GM13976 (cell line): ENCODE data around the gene CHCHD3.

Experiments used
- DNase-seq: peaks from one replicate; pipeline ENCODE4 v3.0.0; 2012; ENCODE audit warnings: low spot score
- CTCF ChIP-seq: IDR thresholded peaks from 2 replicates; pipeline ENCODE4 v1.5.1; 2012; ENCODE audit warnings: borderline replicate concordance, mild to moderate bottlenecking; ENCODE audit not compliant: insufficient read depth; ENCODE audit errors: extremely low read depth, missing control alignments, control extremely low read depth
- in situ Hi-C: fragments of 300-500 bp; cut with MboI; formaldehyde crosslinking; loops from one replicate; pipeline ENCODE4 v1.12.0; 2022; ENCODE audit warnings: low sequenced_read_pairs, mixed read lengths, inconsistent platforms; ENCODE audit not compliant: unreplicated experiment

Gene CHCHD3

DNA sequence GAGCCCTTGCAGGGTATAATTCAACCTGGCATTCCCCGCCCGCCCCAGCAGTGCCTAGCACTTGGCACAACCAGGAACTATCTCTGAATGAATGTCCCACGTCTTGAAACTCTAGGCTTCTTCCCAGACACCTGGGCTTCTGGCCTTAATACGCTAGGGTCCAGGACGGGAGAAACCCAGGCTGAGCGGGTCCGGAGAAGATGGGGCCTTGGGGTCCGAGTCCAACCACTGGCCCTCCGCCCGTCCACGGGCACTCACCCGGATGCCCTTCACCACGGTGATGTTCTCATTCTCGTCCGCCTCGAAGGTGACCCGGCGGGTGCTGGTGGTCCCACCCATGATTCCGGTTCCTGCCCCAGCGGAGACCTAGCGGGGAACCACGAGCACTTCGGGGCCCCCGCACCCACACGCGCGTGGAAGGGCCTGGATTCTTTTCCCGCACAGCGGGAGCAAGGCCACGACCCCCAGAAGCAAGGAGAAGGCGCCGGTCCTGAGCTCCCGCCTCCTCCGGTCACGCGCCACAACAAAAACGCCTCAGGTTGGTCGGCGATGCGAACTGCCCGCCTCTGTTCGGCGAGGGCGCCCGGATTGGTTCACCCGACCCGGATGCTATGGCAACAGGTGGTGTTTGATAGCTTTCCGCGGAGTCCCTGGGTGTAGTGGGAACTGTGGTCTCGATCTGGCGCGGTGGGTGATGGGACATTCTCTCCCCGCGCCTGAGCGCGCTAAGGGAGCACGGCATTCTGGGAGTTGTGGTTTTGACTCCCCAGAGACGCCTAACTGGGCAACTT lies at the start of gene CHCHD3:
Gene CHCHD3 (minus strand): TSS at position 492 of the 791 bp plus-strand sequence. CDS start 153 bp downstream, at position 339.
- no peak for TF ChIP-seq CTCF
- in situ Hi-C loops: no loop called here
- peak; percentile 96 for DNase-seq

GRCh38 chr7:133130166-133130565 lies 48.3 kb upstream of the CHCHD3 start:
- in situ Hi-C loops: no loop called here
- DNase-seq: no peak
- no peak for TF ChIP-seq CTCF

- no peak for TF ChIP-seq CTCF
- in situ Hi-C loops: no loop called here
- no peak for DNase-seq
Measured at GRCh38 chr7:133126422-133126821, 44.5 kb upstream of the CHCHD3 start.

GRCh38 chr7:133124974-133125373 lies 43.1 kb upstream of the CHCHD3 start:
- DNase-seq: no peak
- no peak for TF ChIP-seq CTCF
- in situ Hi-C loops: no loop called here

DNA sequence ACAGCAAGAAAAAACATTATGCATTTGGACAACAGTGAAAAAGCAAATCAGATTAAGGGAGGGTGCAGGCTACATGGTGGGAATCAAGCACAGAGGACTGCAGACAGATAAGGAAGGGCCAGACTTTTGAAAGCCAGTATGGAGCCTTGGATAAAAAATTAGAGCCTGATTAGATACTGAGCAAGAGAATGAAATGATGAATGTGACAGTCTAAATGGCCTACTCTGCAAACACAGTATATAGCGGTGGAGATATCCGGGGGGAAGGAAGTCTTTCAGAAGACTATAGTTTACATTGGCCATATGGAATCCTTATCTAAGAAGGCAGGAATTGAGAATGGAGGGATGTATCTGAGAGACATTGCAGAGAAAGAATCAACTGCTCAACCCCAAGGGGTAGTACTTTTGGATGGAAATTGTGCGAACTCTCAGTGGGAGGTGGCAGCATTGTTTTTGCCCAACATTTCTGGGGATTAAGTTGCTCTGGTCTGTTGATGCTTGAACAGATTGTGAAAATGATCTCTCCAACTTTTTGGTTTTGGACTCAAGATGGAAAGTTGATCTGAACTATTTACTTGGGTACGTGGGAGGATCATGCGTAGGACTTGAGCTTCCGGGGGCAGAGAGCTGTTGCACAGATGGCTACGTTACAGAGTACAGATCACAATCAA lies 39.4 kb upstream of the CHCHD3 start:
- no peak for DNase-seq
- in situ Hi-C loops: no loop called here
- TF ChIP-seq CTCF: no peak

GRCh38 chr7:133119067-133119466 lies 37.2 kb upstream of the CHCHD3 start:
- no peak for TF ChIP-seq CTCF
- in situ Hi-C loops: no loop called here
- no peak for DNase-seq
